T47D (cell line): ENCODE data around the gene ATF3.
A peak's percentile ranks its signal among the peaks of the same experiment; 100 is the strongest.

Source experiments
- DNase-seq, 2 experiments: peaks; one replicate each; pipeline versions ENCODE4 v3.0.0 to v3.0.0-alpha.2; 2011 to 2012; ENCODE audit warnings: low read depth in 1 of 2, low spot score in 1 of 2
- JUND ChIP-seq: IDR thresholded peaks from 2 replicates; pipeline ENCODE4 v1.6.1; 2012; ENCODE audit warnings: low read depth
- in situ Hi-C: cut with HindIII; loops from 2 replicates; pipeline ENCODE4 v1.10.0; 2016; ENCODE audit warnings: low sequenced_read_pairs, low pct_unique_long_range_greater_than_20kb

The ATF3 gene

DNA sequence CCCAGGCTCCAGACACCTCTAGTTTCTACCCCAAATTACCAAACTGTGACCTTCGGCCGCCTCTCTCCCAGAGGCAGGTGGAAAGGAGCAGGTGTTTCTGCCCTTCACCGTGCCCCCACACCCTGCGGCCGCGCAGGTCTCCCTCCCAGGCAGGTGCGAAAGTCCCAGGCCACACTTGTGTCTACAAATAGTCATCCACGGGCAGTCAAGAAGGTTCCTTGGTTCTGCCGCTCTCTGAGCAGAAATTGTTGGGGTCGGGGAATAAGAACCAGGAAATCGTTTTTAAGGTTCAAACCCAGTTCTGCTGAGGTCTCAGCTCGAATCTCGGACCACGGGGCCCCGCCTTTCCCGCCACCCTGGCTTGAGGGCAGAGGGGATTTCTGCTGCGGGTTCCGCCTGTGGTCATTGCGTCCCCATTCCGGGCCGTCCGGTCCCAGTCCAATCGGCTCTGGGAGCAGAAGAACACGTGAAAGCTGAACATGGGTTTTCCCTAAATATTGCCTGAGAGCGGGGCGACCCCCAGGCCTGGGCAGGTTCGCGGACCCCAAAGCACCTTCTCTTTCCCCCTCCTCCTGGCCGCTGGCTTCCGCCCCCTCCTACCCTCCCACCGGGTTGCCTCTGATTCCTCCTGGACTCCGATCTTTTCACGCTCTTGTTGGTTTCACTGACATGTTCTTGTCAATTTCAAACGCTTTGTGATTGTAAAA is 1.2 kb upstream of the ATF3 start:
- DNase-seq = peak in 1 of 2 experiments; percentile 37
- in situ Hi-C loops = no loop called here
- no peak for TF ChIP-seq JUND

DNA sequence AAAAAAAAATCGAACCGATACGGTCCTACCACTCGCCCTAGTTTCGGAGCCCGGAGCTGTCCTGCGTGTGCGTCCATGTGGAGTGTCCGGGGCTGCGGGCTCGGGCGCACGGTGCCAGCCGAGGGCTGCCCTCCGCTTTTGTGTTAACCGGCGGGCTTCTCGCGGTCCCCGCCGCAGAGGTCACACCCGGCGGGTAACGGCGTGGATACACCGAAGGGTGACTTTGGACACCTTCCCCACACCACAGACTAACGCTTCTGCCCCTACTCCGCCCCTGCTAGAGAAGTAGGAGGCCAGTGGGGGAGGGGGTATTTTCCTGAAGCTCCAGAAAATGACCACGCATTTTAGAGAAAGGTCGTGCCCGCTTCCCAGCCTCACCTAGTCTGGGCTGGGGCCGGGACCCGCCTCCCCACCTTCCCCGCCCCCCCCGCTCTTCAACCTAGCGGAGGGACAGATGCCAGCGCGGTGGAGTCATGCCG is 609 bp upstream of the ATF3 start:
- in situ Hi-C loops = no loop called here
- no peak for TF ChIP-seq JUND
- DNase-seq = no peak

DNA sequence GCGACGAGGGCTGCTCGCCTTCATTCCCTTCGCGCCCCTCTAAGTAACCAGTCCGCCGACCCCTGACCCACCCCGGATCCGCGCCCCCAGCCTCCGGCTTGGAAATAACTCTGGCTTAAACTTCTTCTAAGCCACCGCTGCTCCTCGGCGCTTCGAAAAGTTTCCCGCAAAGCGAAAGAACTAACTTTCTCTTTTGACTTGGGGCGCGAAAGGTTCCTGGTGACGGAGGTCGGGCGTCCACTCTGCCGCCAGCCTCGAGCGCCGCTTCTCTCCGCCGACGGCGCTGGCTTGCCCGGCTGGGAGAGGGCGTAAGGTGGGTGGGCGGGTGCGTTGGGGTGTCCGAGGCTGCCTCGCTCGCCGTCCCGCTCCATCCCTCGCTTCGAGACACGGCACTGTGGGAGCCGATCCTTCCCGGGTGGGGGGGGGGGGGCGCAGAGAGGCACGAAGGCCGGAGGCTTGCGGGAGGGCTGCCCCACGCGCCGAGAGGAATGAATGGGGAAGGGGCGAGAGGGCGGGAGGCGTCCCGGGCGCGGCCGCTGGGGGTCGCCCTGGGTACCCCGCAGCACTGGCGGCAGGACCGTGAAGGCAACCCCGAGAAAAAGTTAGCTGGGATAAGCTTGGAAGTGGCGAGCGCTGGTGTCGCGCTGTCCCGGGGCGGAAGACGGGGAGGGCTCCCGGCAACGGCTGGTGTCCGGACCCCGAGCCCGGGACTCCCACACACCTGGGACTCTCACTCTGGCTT is 569 bp downstream of the ATF3 start:
- peak; percentile 65 to 67 for DNase-seq
- in situ Hi-C loops = no loop called here
- no peak for TF ChIP-seq JUND

DNA sequence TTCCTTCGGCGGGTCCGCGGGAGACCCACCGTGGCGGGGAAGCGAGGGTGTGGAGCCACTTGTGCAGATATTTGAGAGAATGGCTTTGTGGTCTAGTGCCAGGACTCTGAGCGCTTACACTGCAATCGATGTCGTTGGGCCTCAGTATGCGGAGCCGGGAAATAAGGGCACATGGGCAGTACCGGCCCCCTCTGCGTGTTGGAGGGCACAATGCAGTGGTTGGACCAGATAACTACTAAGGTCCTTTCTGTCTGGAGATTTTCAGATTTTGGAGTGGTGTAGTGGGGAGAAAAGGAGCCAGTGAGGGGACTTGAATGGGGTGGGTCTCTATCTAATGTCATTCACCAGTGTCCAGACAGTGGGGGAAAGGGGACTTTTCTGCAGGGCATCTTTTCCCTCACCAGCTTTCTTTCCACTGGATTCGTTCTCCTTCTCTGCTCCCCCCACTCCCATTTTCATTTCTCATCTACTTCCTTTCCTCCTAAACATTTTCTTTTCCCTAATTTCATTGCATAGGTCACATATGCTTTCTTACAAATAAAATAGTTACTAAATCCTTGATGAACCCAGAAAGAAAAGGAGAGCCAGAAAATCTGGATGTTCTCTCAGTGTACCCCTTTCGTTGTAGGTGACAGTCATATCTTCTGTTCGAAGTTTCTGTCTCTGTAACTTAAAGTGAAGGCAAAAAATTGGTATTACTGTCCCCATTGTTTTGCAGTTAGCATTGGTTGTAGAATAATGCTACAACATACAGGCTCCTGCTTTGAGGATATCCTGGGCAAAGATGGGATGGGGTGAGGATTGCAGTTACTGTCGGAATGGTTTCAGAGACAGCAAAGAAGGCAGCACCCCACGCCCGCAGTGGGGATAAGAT is 1.4 kb downstream of the ATF3 start:
- DNase-seq = peak in 1 of 2 experiments; percentile 48
- no peak for TF ChIP-seq JUND
- in situ Hi-C loops = no loop called here

DNA sequence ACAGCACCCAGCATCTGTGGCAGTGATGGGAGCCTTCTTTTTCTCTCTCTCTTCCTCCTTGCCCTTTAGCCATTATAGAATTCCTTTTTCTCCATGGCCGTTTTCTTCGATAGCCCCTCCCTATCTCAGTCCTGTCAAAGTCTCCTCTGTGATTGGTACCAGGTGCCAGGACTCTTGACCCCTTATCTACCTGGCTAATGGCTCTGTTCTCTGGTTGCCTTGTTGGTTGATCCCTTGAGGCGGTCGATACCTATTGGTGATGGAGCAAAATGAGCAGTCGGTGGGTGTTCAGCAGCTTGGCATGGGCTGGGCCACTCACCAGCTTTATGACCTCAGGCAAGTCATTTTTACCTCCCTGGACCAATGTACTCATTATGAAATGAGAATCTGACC is 2.0 kb downstream of the ATF3 start:
- DNase-seq = no peak
- in situ Hi-C loops = no loop called here
- TF ChIP-seq JUND = no peak

DNA sequence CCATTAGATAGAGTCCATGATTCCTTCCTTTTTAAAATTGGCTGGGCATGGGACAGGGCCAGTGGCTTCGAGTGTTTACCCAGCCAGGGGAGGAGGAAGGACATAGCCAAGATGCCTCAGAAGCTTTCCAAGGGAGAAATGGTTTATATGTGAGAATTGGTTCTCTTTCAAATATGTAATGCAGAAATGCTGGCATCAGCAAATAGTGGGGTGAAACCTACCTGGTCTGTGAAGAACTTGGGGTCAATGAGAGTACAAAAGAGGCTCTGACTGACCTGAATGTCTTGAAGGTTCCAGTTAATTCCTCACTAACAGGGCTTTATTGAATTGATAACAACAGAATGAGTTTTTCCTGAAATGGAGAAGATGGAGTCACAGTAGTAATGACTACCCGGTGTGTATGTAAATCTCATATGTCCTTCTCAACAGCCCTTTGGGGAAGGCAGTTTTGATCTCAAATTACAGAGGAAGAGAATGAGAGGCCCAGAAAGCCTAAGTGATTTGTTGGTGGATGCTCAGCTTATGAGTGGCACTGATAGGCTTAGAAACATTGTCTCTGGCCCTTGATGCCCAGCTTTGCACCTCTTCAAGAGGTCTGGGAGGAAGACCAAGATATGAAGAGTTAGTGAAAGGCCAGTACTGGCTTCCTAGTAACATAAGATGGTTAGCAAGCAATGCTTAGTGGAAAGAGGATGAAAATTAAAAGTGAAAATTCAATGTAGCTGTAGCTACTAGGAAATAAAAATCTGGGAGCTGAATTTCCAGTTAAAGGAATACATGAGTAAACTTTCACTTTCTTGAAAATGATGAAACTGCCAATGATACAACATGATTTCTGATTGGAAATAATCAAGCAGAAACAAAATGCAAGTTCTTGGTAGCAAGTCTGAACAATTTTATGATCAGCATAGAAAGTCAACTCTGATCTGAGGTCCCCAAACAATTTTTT is 2.7 kb downstream of the ATF3 start:
- in situ Hi-C loops = no loop called here
- DNase-seq = no peak
- no peak for TF ChIP-seq JUND

DNA sequence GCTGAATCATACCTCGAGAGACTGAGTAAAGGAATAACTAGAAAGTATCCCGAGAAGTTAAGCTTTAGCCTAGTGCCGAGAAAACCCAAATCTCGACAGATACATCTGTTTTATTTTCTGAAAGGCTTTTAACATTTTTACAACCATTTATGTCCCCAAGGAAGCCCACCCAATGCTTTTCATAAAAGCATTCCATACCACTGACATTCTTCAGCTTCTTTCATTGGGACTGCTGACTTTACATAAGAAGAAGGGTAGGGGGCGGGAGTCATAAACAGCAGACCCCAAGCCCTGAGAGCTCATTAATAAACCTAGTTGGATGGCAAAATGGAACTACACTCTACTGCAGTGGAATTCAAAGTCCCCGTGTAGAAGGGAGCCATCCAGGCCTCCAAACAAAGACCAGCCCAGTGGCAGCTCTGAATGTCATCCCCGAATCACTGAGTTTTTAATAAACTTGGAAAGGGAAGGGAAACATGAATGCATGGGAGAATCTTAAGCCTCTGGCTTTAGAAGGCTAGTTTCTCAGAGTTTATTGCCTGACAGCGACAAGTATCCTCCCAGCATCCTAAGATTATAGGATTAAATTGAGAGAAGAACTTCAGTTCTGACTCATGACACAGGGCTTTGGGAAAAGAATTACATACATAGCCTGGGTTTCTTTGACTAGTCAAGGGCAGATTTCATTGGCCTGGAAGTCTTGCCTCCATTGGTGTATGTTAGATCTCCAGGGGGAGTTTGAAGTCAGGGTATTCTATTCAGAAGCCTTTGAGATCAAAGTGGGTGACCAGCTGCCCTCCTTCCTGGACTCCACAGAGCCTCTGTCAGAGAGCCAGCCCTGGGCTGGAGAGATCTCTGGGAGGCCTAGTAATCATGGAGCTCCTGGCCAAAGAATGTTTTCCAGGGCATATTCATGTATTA is 3.7 kb downstream of the ATF3 start:
- in situ Hi-C loops = no loop called here
- DNase-seq = no peak

DNA sequence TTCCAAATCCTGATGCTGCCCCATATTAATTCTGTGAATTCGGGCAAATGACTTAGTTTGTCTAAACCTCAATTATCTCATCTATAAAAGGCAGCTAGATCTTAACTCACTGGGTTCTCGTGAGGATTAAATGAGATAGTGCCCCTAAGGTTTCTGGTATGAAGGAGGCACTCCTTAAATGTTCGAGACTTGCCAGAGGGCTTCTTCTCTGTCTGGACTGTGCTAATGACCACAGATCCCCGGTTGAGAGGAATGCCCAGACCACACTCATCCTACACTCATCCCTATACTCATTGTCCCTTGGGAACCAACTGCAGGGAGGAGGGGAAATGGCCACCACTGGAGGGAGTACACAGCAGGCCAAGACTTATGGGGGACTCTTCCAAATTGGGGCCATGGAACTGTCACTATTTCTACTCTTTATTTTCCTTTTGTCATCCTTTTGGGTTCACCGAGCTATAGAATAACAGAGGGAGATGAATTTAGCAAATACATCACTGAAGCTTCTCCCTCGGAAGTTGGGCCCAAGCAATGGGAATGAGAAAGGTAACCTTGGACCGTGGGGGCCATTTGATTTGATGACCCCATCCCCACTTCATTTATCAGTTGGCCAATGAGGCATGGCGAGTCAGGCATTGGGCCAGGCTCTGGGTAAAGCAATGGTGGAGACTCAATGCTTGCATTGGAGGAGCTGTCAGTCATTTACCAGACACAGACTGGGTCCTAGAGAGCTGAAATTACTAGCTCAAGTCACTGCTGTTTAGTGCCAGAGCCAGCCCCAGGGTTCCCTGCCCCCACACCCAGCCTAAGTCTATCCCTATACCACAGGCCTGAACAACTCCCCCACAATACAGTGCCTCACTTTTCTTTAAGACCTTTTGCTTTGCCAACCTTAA is 5.1 kb downstream of the ATF3 start:
- no peak for DNase-seq
- in situ Hi-C loops = no loop called here

More for the DNA sequence above, 3.7 kb downstream of the ATF3 start:
- TF ChIP-seq JUND = no peak

DNA sequence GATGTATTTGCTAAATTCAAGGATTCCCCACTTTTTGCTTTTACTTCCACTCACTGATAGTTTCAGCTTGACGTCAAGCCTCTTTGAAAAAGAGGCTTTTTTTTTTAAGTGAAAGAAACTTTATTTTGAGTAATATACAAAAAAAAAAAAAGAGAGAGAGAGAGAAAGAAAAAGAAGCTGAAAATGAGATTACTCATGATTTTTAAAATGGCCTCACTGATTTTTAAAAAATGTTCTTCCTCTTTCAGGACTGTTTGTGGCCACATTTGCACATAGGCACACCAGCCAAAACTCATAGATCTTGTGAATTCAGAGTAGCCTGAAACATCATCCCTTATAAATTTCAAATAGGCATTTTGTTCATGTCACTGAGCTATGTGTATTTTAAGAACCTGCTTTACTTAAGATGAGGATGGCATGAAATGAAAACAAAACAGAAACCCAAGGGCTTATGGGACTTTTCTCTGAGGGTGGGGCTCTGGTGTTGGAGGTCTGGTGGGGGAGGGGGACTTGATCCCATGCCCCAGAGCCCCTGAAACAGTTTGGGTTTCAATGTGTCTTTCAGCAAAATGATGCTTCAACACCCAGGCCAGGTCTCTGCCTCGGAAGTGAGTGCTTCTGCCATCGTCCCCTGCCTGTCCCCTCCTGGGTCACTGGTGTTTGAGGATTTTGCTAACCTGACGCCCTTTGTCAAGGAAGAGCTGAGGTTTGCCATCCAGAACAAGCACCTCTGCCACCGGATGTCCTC is 6.1 kb downstream of the ATF3 start:
- in situ Hi-C loops = no loop called here
- DNase-seq = no peak
- no peak for TF ChIP-seq JUND

More for the DNA sequence above, 5.1 kb downstream of the ATF3 start:
- no peak for TF ChIP-seq JUND

DNA sequence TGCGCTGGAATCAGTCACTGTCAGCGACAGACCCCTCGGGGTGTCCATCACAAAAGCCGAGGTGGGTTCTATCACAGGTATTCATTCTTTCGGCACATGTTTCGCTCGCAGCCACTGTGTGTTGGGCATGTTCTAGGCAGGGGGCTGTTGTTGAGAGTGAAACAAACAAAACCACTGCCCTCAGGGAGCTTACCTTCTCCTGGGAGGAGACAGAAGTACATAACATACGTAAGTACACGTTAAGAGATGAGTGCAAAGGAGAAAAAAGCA is 6.6 kb downstream of the ATF3 start:
- in situ Hi-C loops = no loop called here
- no peak for TF ChIP-seq JUND
- no peak for DNase-seq
